H9 (cell line): ENCODE results near the gene ACTR2. TPM values are rescaled to one million over a fixed set of nuclear protein-coding genes. Genes with fewer than 3 reads are reported as not detected.

Source experiments
- DNase-seq: peaks from one replicate; pipeline ENCODE4 v3.0.0-alpha.2; 2017
- H2AFZ ChIP-seq: one replicate; pipeline ENCODE4 v1.6.1; 2013; ENCODE audit warnings: mild to moderate bottlenecking, low read length, control low read depth, moderate library complexity
- H2AK5ac ChIP-seq: 2 replicates; pipeline ENCODE4 v1.6.1; 2013; ENCODE audit warnings: low read length, control low read depth, mixed read lengths; ENCODE audit not compliant: insufficient read length
- H2BK120ac ChIP-seq: one replicate; pipeline ENCODE4 v1.6.1; 2013; ENCODE audit warnings: low read depth, mild to moderate bottlenecking, low read length, control low read depth, inconsistent platforms; ENCODE audit not compliant: poor library complexity, severe bottlenecking
- H2BK12ac ChIP-seq: 2 replicates; pipeline ENCODE4 v1.6.1; 2013; ENCODE audit warnings: low read length, control low read depth, mixed read lengths, low read depth; ENCODE audit not compliant: insufficient read length
- H2BK15ac ChIP-seq: 2 replicates; pipeline ENCODE4 v1.6.1; 2013; ENCODE audit warnings: low read depth, low read length, control low read depth
- H2BK20ac ChIP-seq: one replicate; pipeline ENCODE4 v1.6.1; 2013; ENCODE audit warnings: low read depth, mild to moderate bottlenecking, low read length, control low read depth, inconsistent platforms; ENCODE audit not compliant: poor library complexity, severe bottlenecking
- H2BK5ac ChIP-seq: 2 replicates; pipeline ENCODE4 v1.6.1; 2013; ENCODE audit warnings: low read length, control low read depth, mixed read lengths; ENCODE audit not compliant: insufficient read length
- H3K14ac ChIP-seq: 2 replicates; pipeline ENCODE4 v1.6.1; 2013; ENCODE audit warnings: low read length, control low read depth; ENCODE audit not compliant: insufficient read depth
- H3K18ac ChIP-seq: 2 replicates; pipeline ENCODE4 v1.6.1; 2013; ENCODE audit warnings: low read depth, mild to moderate bottlenecking, mixed read lengths, low read length, control low read depth; ENCODE audit not compliant: insufficient read length
- H3K23ac ChIP-seq: 2 replicates; pipeline ENCODE4 v1.6.1; 2013; ENCODE audit warnings: low read length, control low read depth, mixed read lengths, low read depth; ENCODE audit not compliant: insufficient read length
- H3K23me2 ChIP-seq: 2 replicates; pipeline ENCODE4 v1.6.1; 2013; ENCODE audit warnings: low read depth, mild to moderate bottlenecking, mixed read lengths, low read length, control low read depth; ENCODE audit not compliant: insufficient read length, poor library complexity, severe bottlenecking
- H3K27ac ChIP-seq: 2 replicates; pipeline ENCODE4 v1.5.1; 2013; ENCODE audit warnings: low read length, control low read depth, mixed read lengths, low read depth; ENCODE audit not compliant: insufficient read length
- H3K27me3 ChIP-seq: 2 replicates; pipeline ENCODE4 v1.6.1; 2013; ENCODE audit warnings: low read length, control low read depth, inconsistent platforms; ENCODE audit not compliant: insufficient read depth
- H3K4ac ChIP-seq: 2 replicates; pipeline ENCODE4 v1.6.1; 2013; ENCODE audit warnings: low read depth, mild to moderate bottlenecking, control low read depth, inconsistent platforms, low read length, moderate library complexity
- H3K4me1 ChIP-seq: 2 replicates; pipeline ENCODE4 v1.6.1; 2013; ENCODE audit warnings: low read length, control low read depth, inconsistent platforms; ENCODE audit not compliant: insufficient read depth
- H3K4me2 ChIP-seq: 2 replicates; pipeline ENCODE4 v1.6.1; 2013; ENCODE audit warnings: low read length, control low read depth, mixed read lengths; ENCODE audit not compliant: insufficient read length, insufficient read depth
- H3K56ac ChIP-seq: 2 replicates; pipeline ENCODE4 v1.6.1; 2013; ENCODE audit warnings: low read depth, mild to moderate bottlenecking, mixed read lengths, low read length, control low read depth; ENCODE audit not compliant: insufficient read length
- H3K79me1 ChIP-seq: 2 replicates; pipeline ENCODE4 v1.6.1; 2013; ENCODE audit warnings: low read depth, mild to moderate bottlenecking, moderate library complexity, low read length, control low read depth, inconsistent platforms; ENCODE audit not compliant: insufficient read depth, poor library complexity, severe bottlenecking
- H3K79me2 ChIP-seq: 2 replicates; pipeline ENCODE4 v1.6.1; 2013; ENCODE audit warnings: low read length, control low read depth, inconsistent platforms; ENCODE audit not compliant: insufficient read depth
- H3K9ac ChIP-seq: 2 replicates; pipeline ENCODE4 v1.6.1; 2013; ENCODE audit warnings: low read length, control low read depth, mixed read lengths; ENCODE audit not compliant: insufficient read length; ENCODE audit errors: extremely low read depth
- H3K9me3 ChIP-seq: one replicate; pipeline ENCODE4 v1.6.1; 2013; ENCODE audit warnings: low read depth, low read length, inconsistent platforms; ENCODE audit not compliant: control insufficient read depth
- H3T11ph ChIP-seq: one replicate; pipeline ENCODE4 v1.6.1; 2013; ENCODE audit warnings: mild to moderate bottlenecking, low read length, control low read depth, inconsistent platforms
- H4K20me1 ChIP-seq: one replicate; pipeline ENCODE4 v1.6.1; 2013; ENCODE audit not compliant: control insufficient read depth, insufficient read length, insufficient read depth
- H4K5ac ChIP-seq: 2 replicates; pipeline ENCODE4 v1.6.1; 2013; ENCODE audit warnings: low read depth, mild to moderate bottlenecking, mixed read lengths, low read length, control low read depth; ENCODE audit not compliant: insufficient read length
- H4K8ac ChIP-seq: replicated peaks from 2 replicates; pipeline ENCODE4 v1.6.1; 2013; ENCODE audit warnings: low read length, control low read depth, mixed read lengths, low read depth; ENCODE audit not compliant: insufficient read length
- H4K91ac ChIP-seq: 2 replicates; pipeline ENCODE4 v1.6.1; 2013; ENCODE audit warnings: low read depth, mild to moderate bottlenecking, moderate library complexity, mixed read lengths, low read length, control low read depth; ENCODE audit not compliant: insufficient read length
- H3K27ac Mint-ChIP-seq, 3 experiments: 2 replicates in 2 of 3; 3 replicates in 1 of 3; pipeline ENCODE4 v1.8.0; 2020 to 2021; ENCODE audit warnings: mixed read lengths in 3 of 3, mild to moderate bottlenecking in 1 of 3, moderate library complexity in 1 of 3
- H3K27me3 Mint-ChIP-seq: 2 replicates; pipeline ENCODE4 v1.8.0; 2021; ENCODE audit warnings: low read depth, mild to moderate bottlenecking, moderate library complexity, mixed read lengths
- H3K36me3 Mint-ChIP-seq, 3 experiments: 2 replicates in 2 of 3; 3 replicates in 1 of 3; pipeline ENCODE4 v1.8.0; 2020 to 2021; ENCODE audit warnings: low read depth in 3 of 3, mixed read lengths in 3 of 3; ENCODE audit not compliant: insufficient read depth in 1 of 3
- H3K4me1 Mint-ChIP-seq, 2 experiments: 2 replicates each; pipeline ENCODE4 v1.8.0; 2020; ENCODE audit warnings: mixed read lengths in 2 of 2
- H3K4me3 Mint-ChIP-seq, 2 experiments: 2 replicates in 1 of 2; 3 replicates in 1 of 2; pipeline ENCODE4 v1.8.0; 2020 to 2021; ENCODE audit warnings: mild to moderate bottlenecking in 2 of 2, mixed read lengths in 2 of 2, moderate library complexity in 1 of 2
- H3K9me3 Mint-ChIP-seq, 2 experiments: 2 replicates in 1 of 2; 3 replicates in 1 of 2; pipeline ENCODE4 v1.8.0; 2020; ENCODE audit warnings: mild to moderate bottlenecking in 2 of 2, mixed read lengths in 2 of 2, moderate library complexity in 1 of 2
- CTCF ChIP-seq: fragments of 200-600 bp; sonication (generic); conservative IDR thresholded peaks from 3 replicates; pipeline ENCODE4 v1.8.0; 2021; ENCODE audit warnings: antibody characterized with exemption, mild to moderate bottlenecking
- WGBS: extraction: QIAGEN DNeasy Blood & Tissue Kit; methylation state at CpG from one replicate; pipeline ENCODE4 v1.1.7; 2013; ENCODE audit warnings: missing lambda C conversion rate, low lambda C conversion rate, mixed read lengths; ENCODE audit not compliant: insufficient read length; ENCODE audit errors: extremely low coverage; 5-methylcytosine and 5-hydroxymethylcytosine counted together
- total RNA-seq: library from RNA; stranded (reverse); gene quantifications from 2 replicates; pipeline ENCODE4 v1.2.1, GENCODE V29; 2021

Gene ACTR2
- total RNA-seq, 1 experiment from 2014 or later = 176 TPM

- Histone ChIP-seq H3K79me2 (no peaks in the 10 kb centered on the region), H4K91ac (no peak overlapping the region), H4K20me1 (no peaks in the 10 kb centered on the region), H2BK5ac (no peak overlapping the region), H3K18ac (no peak overlapping the region), H3K27me3 (no peaks in the 10 kb centered on the region), H2BK120ac (no peak overlapping the region), H2BK12ac (no peak overlapping the region), H3K23me2 (no peaks in the 10 kb centered on the region), H2BK15ac (no peak overlapping the region), H4K8ac (no peak overlapping the region), H3K23ac (no peak overlapping the region), H3K4me2 (no peak overlapping the region), H3K4ac (no peak overlapping the region), H2AFZ (no peak overlapping the region), H3K9me3 (no peaks in the 10 kb centered on the region), H4K5ac (no peak overlapping the region), H3K27ac (no peak overlapping the region), H2BK20ac (no peak overlapping the region), H3K4me1 (peaks cover 3% of the 10 kb centered on the region; the same call in 1 of the 2 replicates), H3K56ac (no peak overlapping the region), H2AK5ac (no peak overlapping the region), H3T11ph (no peak overlapping the region), H3K9ac (no peak overlapping the region), H3K14ac (no peak overlapping the region), H3K79me1 (no peaks in the 10 kb centered on the region)
- Mint-ChIP-seq H3K4me3 (no peak overlapping the region), H3K9me3 (no peaks in the 10 kb centered on the region), H3K36me3 (no peaks in the 10 kb centered on the region), H3K27me3 (peaks cover 65% of the 10 kb centered on the region), H3K4me1 (peaks cover 23 to 32% of the 10 kb centered on the region in 2 experiments), H3K27ac (no peak overlapping the region)
- WGBS = no CpG with 5 or more reads among the region's 7 CpGs
- no peak for DNase-seq
- no peak for TF ChIP-seq CTCF
These were observed 69.3 kb downstream of the ACTR2 start for GRCh38 chr2:65296971-65297370.
